A549 (cell line): ENCODE measurements around the gene PMIS2. TPM values are rescaled to one million over a fixed set of nuclear protein-coding genes. Genes with fewer than 3 reads are reported as not detected.

Source experiments
- ATAC-seq, 2 experiments: fragments of 200-7000 bp in 1 of 2; fragments of >200 bp in 1 of 2; cut with Nextera tagmentation in 1 of 2; cut with Tn5 transposase in 1 of 2; 3 replicates each; pipeline versions ENCODE4 v1.8.0 to v1.9.1; 2018 to 2020; ENCODE audit warnings: mild to moderate bottlenecking in 1 of 2, moderate library complexity in 1 of 2
- CTCF ChIA-PET: fragments of 300-600 bp; sonication (Branson Sonifier 250); formaldehyde crosslinking; extraction: SDS; loops from one replicate; lab custom pipeline; 2021; ENCODE audit warnings: antibody characterized with exemption, inconsistent platforms; lab: Yijun Ruan, JAX
- POLR2A ChIA-PET: fragments of 350-600 bp; formaldehyde crosslinking; extraction: SDS; loops from one replicate; lab custom pipeline; 2021; ENCODE audit warnings: antibody characterized with exemption, inconsistent platforms; lab: Yijun Ruan, JAX
- DNase-seq, 2 experiments: peaks; one replicate each; pipeline versions ENCODE4 v3.0.0 to v3.0.0-alpha.2; 2011 to 2016; ENCODE audit warnings: low read depth in 1 of 2, low spot score in 1 of 2
- FAIRE-seq: peaks from 2 replicates; lab custom pipeline; 2011; peaks lifted over from hg19 to GRCh38; lab: Jason Lieb, UNC
- H3K27ac ChIP-seq, 2 experiments: fragments of >200 bp; sonication (Bioruptor Twin); formaldehyde crosslinking; 3 replicates each; pipeline ENCODE4 v1.5.1; 2016 to 2017
- H3K4me1 ChIP-seq: fragments of >200 bp; sonication (Bioruptor Twin); formaldehyde crosslinking; 3 replicates; pipeline ENCODE4 v1.6.1; 2016
- H3K4me2 ChIP-seq: fragments of >200 bp; sonication (Bioruptor Twin); formaldehyde crosslinking; 3 replicates; pipeline ENCODE4 v1.6.1; 2016
- H3K4me3 ChIP-seq: fragments of >200 bp; sonication (Bioruptor Twin); formaldehyde crosslinking; 3 replicates; pipeline ENCODE4 v1.5.1; 2016
- H3K9me3 ChIP-seq: fragments of >200 bp; sonication (Bioruptor Twin); formaldehyde crosslinking; 3 replicates; pipeline ENCODE4 v1.6.1; 2016
- E2F6 ChIP-seq: IDR thresholded peaks from 2 replicates; pipeline ENCODE4 v1.6.1; 2012; ENCODE audit warnings: low read depth, borderline replicate concordance
- ELK1 ChIP-seq: fragments of 150-350 bp; IDR thresholded peaks from 2 replicates; pipeline ENCODE4 v1.6.1; 2014; ENCODE audit warnings: low read depth, mild to moderate bottlenecking, low read length
- FOSL2 ChIP-seq, 2 experiments: fragments of 450-650 bp in 1 of 2; fragments of >200 bp in 1 of 2; sonication (Bioruptor Twin) in 1 of 2; formaldehyde crosslinking; IDR thresholded peaks; 2 replicates each; pipeline versions ENCODE4 v1.5.0 to v1.6.1; 2016 to 2020; ENCODE audit warnings: mild to moderate bottlenecking in 1 of 2, moderate library complexity in 1 of 2
- HMGXB4 ChIP-seq: fragments of 250-450 bp; sonication (Bioruptor Pico); IDR thresholded peaks from 2 replicates; pipeline ENCODE4 v1.5.0; 2021; ENCODE audit warnings: mild to moderate bottlenecking, moderate library complexity, borderline replicate concordance
- HOXB5 ChIP-seq: fragments of 250-450 bp; sonication (Bioruptor Pico); IDR thresholded peaks from 2 replicates; pipeline ENCODE4 v1.5.0; 2020; ENCODE audit warnings: mild to moderate bottlenecking, moderate library complexity
- KDM1A ChIP-seq: fragments of 200-600 bp; sonication (generic); IDR thresholded peaks from 2 replicates; pipeline ENCODE4 v1.6.1; 2016; ENCODE audit warnings: low read depth, mild to moderate bottlenecking
- MAFK ChIP-seq: fragments of 450-650 bp; IDR thresholded peaks from 2 replicates; pipeline ENCODE4 v1.6.1; 2014; ENCODE audit not compliant: partially characterized antibody
- MAX ChIP-seq: IDR thresholded peaks from 2 replicates; pipeline ENCODE4 v1.6.1; 2012
- MAZ ChIP-seq: fragments of 150-350 bp; IDR thresholded peaks from 2 replicates; pipeline ENCODE4 v1.6.1; 2014; ENCODE audit warnings: antibody characterized with exemption, low read depth, low read length, borderline replicate concordance
- NPAS2 ChIP-seq: fragments of 250-450 bp; sonication (Bioruptor Pico); IDR thresholded peaks from 2 replicates; pipeline ENCODE4 v1.8.0; 2022; ENCODE audit warnings: mild to moderate bottlenecking, moderate library complexity, borderline replicate concordance
- PBX3 ChIP-seq: IDR thresholded peaks from 2 replicates; pipeline ENCODE4 v1.6.1; 2012
- PHF8 ChIP-seq: fragments of 200-600 bp; sonication (generic); IDR thresholded peaks from 2 replicates; pipeline ENCODE4 v1.6.1; 2016; ENCODE audit warnings: low read depth, mild to moderate bottlenecking, antibody characterized with exemption, moderate library complexity, borderline replicate concordance
- RAD21 ChIP-seq, 2 experiments: fragments of >200 bp in 1 of 2; sonication (Bioruptor Twin) in 1 of 2; formaldehyde crosslinking in 1 of 2; IDR thresholded peaks in 1 of 2; conservative IDR thresholded peaks in 1 of 2; 2 replicates in 1 of 2; 3 replicates in 1 of 2; pipeline ENCODE4 v1.6.1; 2012 to 2018; ENCODE audit warnings: inconsistent platforms in 1 of 2
- ZFP36 ChIP-seq: fragments of 450-650 bp; IDR thresholded peaks from 2 replicates; pipeline ENCODE4 v1.6.1; 2014; ENCODE audit warnings: borderline replicate concordance; ENCODE audit not compliant: partially characterized antibody
- ZSCAN20 ChIP-seq: fragments of 250-450 bp; sonication (Bioruptor Pico); IDR thresholded peaks from 2 replicates; pipeline ENCODE4 v1.8.0; 2022; ENCODE audit warnings: mild to moderate bottlenecking, moderate library complexity
- WGBS: methylation state at CpG from one replicate; pipeline ENCODE4 v1.1.6; 2017; ENCODE audit errors: missing lambda C conversion rate; 5-methylcytosine and 5-hydroxymethylcytosine counted together
- polyA plus RNA-seq, 4 experiments: library from polyadenylated mRNA; depleted of rRNA in 3 of 4; stranded (reverse); fragments of >200 nt; fragmentation: RNase III in 1 of 4; extraction: RNeasy Plus Mini Kit Qiagen cat#74134 plus additional on column Dnase treatment in 1 of 4; gene quantifications; 2 replicates in 3 of 4; 3 replicates in 1 of 4; pipeline ENCODE4 v1.2.3, GENCODE V29; 2011 to 2017

PMIS2 gene
- polyA plus RNA-seq, 2 of the 4 experiments (the other 2 are of a cell fraction), result not detected

GRCh38 chr19:35545855-35546381, 40.1 kb upstream of the PMIS2 start:
- H3K4me2 ChIP-seq, result peak overlapping the region; percentile 85
- no peak for FAIRE-seq
- ChIA-PET CTCF (interaction anchor here (3.0 to 5.1 kb wide), 3 partner anchors 12 to 50 kb away, joined by 19 to 81 read pairs (median 80); no protein-coding TSS in a partner anchor), POLR2A (no interaction called here)
- TF ChIP-seq MAX, result peak; percentile 79
- no peak for TF ChIP-seq KDM1A
- 0 out of 2 replicates have a peak, but pooled peaks have one; percentile 6 for TF ChIP-seq E2F6
- 0 out of 2 replicates have a peak, but pooled peaks have one; percentile 26 for TF ChIP-seq HMGXB4 (CRISPR knock-in tag)
- no peak; the same call in 1 of the 2 replicates for TF ChIP-seq PHF8
- no peak for TF ChIP-seq ZSCAN20
- TF ChIP-seq NPAS2 (CRISPR knock-in tag), result no peak
- no peak for TF ChIP-seq MAFK
- no peak for TF ChIP-seq FOSL2 (IDR thresholded peaks at IDR 0.05)
- TF ChIP-seq FOSL2 (CRISPR knock-in tag; IDR thresholded peaks at IDR 0.05), result no peak
- no peak for TF ChIP-seq PBX3
- TF ChIP-seq RAD21 (conservative IDR thresholded peaks at IDR 0.05 in 1 of 2, IDR thresholded peaks at IDR 0.05 in 1 of 2), result no peak
- peak overlapping the region; percentile 86 for H3K4me3 ChIP-seq
- H3K4me1 ChIP-seq, result peaks cover 14% of the 10 kb centered on the region
- no peaks in the 10 kb centered on the region for H3K9me3 ChIP-seq
- H3K27ac ChIP-seq, result peak overlapping the region; percentile 88 to 93
- peak; percentile 58 to 94 for DNase-seq
- ATAC-seq, result peak; percentile 41 to 70
- WGBS, result 4% methylated on average over 27 of the region's 27 CpGs

- peak overlapping the region; percentile 88 to 93 for H3K27ac ChIP-seq
Observed at GRCh38 chr19:35546532-35546931, 39.4 kb upstream of the PMIS2 start.

More at GRCh38 chr19:35546532-35546931, 39.4 kb upstream of the PMIS2 start:
- TF ChIP-seq ZFP36 (no peak), MAZ (no peak), ELK1 (no peak), HOXB5 (no peak)
- H3K4me3 ChIP-seq, result peak overlapping the region; percentile 86
- 76% methylated on average over 8 of the region's 8 CpGs for WGBS
- ChIA-PET CTCF (interaction anchor here (1.8 to 5.1 kb wide), 8 partner anchors 12 to 147 kb away, joined by 4 to 81 read pairs (median 22); partner anchors contain the start of gene DMKN), POLR2A (no interaction called here)
- no peaks in the 10 kb centered on the region for H3K9me3 ChIP-seq
- peaks cover 14% of the 10 kb centered on the region for H3K4me1 ChIP-seq
- H3K4me2 ChIP-seq, result peak overlapping the region; percentile 85
- FAIRE-seq (no peak), DNase-seq (no peak), ATAC-seq (no peak)
